Sigmoid colon (tissue), 3 donors: Measurements from ENCODE around the gene FMN2.

Source experiments
- POLR2A ChIP-seq, 2 donors: fragments of 450-650 bp; IDR thresholded peaks; one replicate each; pipeline ENCODE4 v1.6.1; 2016; ENCODE audit warnings: antibody characterized with exemption in 2 of 2, mild to moderate bottlenecking in 2 of 2, moderate library complexity in 2 of 2
- TF ChIP-seq, protein P1 (sequence below), 4 experiments: fragments of 450-650 bp in 3 of 4; fragments of 200-600 bp in 1 of 4; IDR thresholded peaks; one replicate each; pipeline ENCODE4 v1.5.1; 2016 to 2019; ENCODE audit warnings: antibody characterized with exemption in 4 of 4, mild to moderate bottlenecking in 3 of 4, moderate library complexity in 2 of 4

GRCh38 chr1:240230816-240231215 lies 139.1 kb downstream of the FMN2 start:
- TF ChIP-seq, protein P1, sequence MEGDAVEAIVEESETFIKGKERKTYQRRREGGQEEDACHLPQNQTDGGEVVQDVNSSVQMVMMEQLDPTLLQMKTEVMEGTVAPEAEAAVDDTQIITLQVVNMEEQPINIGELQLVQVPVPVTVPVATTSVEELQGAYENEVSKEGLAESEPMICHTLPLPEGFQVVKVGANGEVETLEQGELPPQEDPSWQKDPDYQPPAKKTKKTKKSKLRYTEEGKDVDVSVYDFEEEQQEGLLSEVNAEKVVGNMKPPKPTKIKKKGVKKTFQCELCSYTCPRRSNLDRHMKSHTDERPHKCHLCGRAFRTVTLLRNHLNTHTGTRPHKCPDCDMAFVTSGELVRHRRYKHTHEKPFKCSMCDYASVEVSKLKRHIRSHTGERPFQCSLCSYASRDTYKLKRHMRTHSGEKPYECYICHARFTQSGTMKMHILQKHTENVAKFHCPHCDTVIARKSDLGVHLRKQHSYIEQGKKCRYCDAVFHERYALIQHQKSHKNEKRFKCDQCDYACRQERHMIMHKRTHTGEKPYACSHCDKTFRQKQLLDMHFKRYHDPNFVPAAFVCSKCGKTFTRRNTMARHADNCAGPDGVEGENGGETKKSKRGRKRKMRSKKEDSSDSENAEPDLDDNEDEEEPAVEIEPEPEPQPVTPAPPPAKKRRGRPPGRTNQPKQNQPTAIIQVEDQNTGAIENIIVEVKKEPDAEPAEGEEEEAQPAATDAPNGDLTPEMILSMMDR (IDR thresholded peaks at IDR 0.05), result no peak
- no peak for TF ChIP-seq POLR2A (IDR thresholded peaks at IDR 0.05)
